Transverse colon (tissue), 4 donors: Measurements from ENCODE around the gene SPTBN4. TPM values are rescaled to one million over a fixed set of nuclear protein-coding genes. Genes with fewer than 3 reads are reported as not detected.

Source experiments
- DNase-seq: peaks from one replicate; pipeline ENCODE4 v3.0.0-alpha.2; 2019
- H3K27ac ChIP-seq, 4 donors: fragments of 200-600 bp; sonication (generic); 2 replicates each; pipeline ENCODE4 v1.5.1; 2016 to 2018; ENCODE audit warnings: inconsistent platforms in 4 of 4
- H3K27me3 ChIP-seq: fragments of 200-600 bp; sonication (generic); 2 replicates; pipeline ENCODE4 v1.5.1; 2017; ENCODE audit warnings: inconsistent platforms
- H3K36me3 ChIP-seq, 4 donors: fragments of 200-600 bp; sonication (generic); 2 replicates each; pipeline ENCODE4 v1.5.1; 2017 to 2019; ENCODE audit warnings: inconsistent platforms in 4 of 4
- H3K4me1 ChIP-seq, 4 donors: fragments of 200-600 bp; sonication (generic); 2 replicates each; pipeline ENCODE4 v1.5.1; 2017 to 2020; ENCODE audit warnings: inconsistent platforms in 4 of 4
- H3K4me3 ChIP-seq, 4 donors: fragments of 200-600 bp; sonication (generic); 1 replicate in 1 of 4; 2 replicates in 3 of 4; pipeline versions ENCODE4 v1.5.1 to v1.6.1; 2017 to 2019; ENCODE audit warnings: inconsistent platforms in 4 of 4
- H3K9me3 ChIP-seq, 2 donors: fragments of 200-600 bp; sonication (generic); 2 replicates each; pipeline ENCODE4 v1.5.1; 2017 to 2019; ENCODE audit warnings: inconsistent platforms in 2 of 2
- EP300 ChIP-seq: sonication (generic); formaldehyde crosslinking; IDR thresholded peaks from one replicate; pipeline ENCODE4 v1.6.1; 2017; ENCODE audit warnings: antibody characterized with exemption, low read depth
- POLR2A ChIP-seq: fragments of 450-650 bp; IDR thresholded peaks from one replicate; pipeline ENCODE4 v1.6.1; 2016; ENCODE audit warnings: antibody characterized with exemption, mild to moderate bottlenecking, moderate library complexity
- POLR2AphosphoS5 ChIP-seq, 3 donors: sonication (generic); formaldehyde crosslinking; IDR thresholded peaks; one replicate each; pipeline ENCODE4 v1.6.1; 2016; ENCODE audit warnings: antibody characterized with exemption in 3 of 3
- WGBS, 2 donors: methylation state at CpG; one replicate each; pipeline ENCODE4 v1.1.5; 2018; ENCODE audit warnings: low coverage in 1 of 2; 5-methylcytosine and 5-hydroxymethylcytosine counted together
- in situ Hi-C, 4 donors: fragments of 200-750 bp; cut with MboI; loops; one replicate each; pipeline versions ENCODE4 v1.15.0 to v1.15.1; 2017; ENCODE audit warnings: low sequenced_read_pairs in 3 of 4, low pct_ligation_motif_present in 1 of 4, low pct_unique_long_range_greater_than_20kb in 1 of 4
- intact Hi-C: fragments of 100-400 bp; cut with DNase I; formaldehyde crosslinking; loops from one replicate; pipeline ENCODE4 v1.15.1; 2023; ENCODE audit warnings: low total_unique reads
- total RNA-seq, 4 donors: library from RNA; depleted of rRNA; stranded (reverse); fragments of >200 nt; gene quantifications; one replicate each; pipeline ENCODE4 v1.1.0, GENCODE V29; 2016
- TF ChIP-seq, protein P1 (sequence below), 5 experiments: fragments of 200-600 bp in 3 of 5; fragments of 450-650 bp in 2 of 5; sonication (generic) in 3 of 5; IDR thresholded peaks; 1 replicate in 2 of 5; 2 replicates in 3 of 5; pipeline ENCODE4 v1.5.1; 2016 to 2017; ENCODE audit warnings: antibody characterized with exemption in 5 of 5, inconsistent platforms in 3 of 5, mild to moderate bottlenecking in 2 of 5, moderate library complexity in 1 of 5

Gene SPTBN4
- total RNA-seq, 4 donors from 2014 or later, result under 0.01 to 1.5 (median 0.99) TPM

DNA sequence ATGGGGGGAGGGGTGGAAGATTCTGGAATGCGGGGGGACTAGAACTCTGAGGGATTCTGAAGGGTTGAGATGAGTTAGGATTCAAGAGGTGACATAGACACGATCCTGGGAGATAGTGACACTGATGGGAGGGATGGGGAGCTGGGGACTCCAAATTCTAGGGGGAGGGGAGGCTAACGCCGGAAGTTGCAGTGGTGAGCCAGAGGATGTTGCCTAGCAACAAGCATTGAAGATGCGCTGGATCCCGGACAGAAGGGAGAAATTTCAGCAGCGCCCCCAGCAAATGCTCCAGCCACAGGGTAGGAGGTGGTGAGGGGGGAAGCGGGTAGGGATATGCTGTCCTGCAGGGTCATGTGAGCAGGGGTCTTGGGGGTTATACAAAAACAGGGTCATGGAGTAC, 127.5 kb downstream of the SPTBN4 start:
- no peaks in the 10 kb centered on the region for H3K36me3 ChIP-seq
- no peak overlapping the region for H3K27ac ChIP-seq
- in situ Hi-C loops, result loop anchor here in 2 of 4 donors (10.0 to 25.0 kb wide), 2 partner anchors 59 to 282 kb away; no protein-coding TSS in a partner anchor
- H3K4me1 ChIP-seq, result peaks cover 4 to 27% (median 17%) of the 10 kb centered on the region in 4 donors
- no peak for DNase-seq
- no peaks in the 10 kb centered on the region for H3K9me3 ChIP-seq
- H3K27me3 ChIP-seq, result peaks cover 35% of the 10 kb centered on the region
- intact Hi-C loops, result no loop called here
- WGBS, 2 donors, result 27 to 33% methylated on average over 2 to 8 of the region's 8 CpGs
- no peak overlapping the region for H3K4me3 ChIP-seq
- TF ChIP-seq, protein P1, sequence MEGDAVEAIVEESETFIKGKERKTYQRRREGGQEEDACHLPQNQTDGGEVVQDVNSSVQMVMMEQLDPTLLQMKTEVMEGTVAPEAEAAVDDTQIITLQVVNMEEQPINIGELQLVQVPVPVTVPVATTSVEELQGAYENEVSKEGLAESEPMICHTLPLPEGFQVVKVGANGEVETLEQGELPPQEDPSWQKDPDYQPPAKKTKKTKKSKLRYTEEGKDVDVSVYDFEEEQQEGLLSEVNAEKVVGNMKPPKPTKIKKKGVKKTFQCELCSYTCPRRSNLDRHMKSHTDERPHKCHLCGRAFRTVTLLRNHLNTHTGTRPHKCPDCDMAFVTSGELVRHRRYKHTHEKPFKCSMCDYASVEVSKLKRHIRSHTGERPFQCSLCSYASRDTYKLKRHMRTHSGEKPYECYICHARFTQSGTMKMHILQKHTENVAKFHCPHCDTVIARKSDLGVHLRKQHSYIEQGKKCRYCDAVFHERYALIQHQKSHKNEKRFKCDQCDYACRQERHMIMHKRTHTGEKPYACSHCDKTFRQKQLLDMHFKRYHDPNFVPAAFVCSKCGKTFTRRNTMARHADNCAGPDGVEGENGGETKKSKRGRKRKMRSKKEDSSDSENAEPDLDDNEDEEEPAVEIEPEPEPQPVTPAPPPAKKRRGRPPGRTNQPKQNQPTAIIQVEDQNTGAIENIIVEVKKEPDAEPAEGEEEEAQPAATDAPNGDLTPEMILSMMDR (IDR thresholded peaks at IDR 0.05), result no peak
- TF ChIP-seq EP300 (no peak), POLR2AphosphoS5 (IDR thresholded peaks at IDR 0.05) (no peak), POLR2A (no peak)

DNA sequence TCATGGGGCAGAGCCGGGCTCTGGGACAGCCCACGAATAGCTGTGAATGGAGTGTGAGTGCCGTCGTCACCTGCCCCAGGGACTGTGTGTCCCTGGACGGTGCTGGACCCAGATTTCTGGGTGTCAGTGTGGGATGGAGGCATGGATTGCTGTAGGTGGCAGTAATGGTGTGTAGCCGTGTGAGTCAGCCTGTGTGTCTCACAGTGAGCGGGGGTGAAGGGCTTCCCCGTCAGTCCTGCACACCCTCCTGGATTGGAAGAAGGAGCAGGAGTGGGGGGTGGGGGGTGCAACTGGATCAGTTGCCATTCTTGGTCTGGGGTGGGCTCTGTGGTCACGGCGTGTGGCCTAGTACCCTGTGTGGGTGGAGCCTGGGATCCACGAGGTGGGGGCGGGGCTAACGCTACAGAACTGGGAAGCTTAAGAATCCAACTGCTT, 127.9 kb downstream of the SPTBN4 start:
- TF ChIP-seq POLR2AphosphoS5 (IDR thresholded peaks at IDR 0.05) (no peak), EP300 (no peak), POLR2A (no peak)
- TF ChIP-seq, protein P1 (IDR thresholded peaks at IDR 0.05), result no peak
- intact Hi-C loops, result no loop called here
- peaks cover 40% of the 10 kb centered on the region for H3K27me3 ChIP-seq
- no peaks in the 10 kb centered on the region for H3K9me3 ChIP-seq
- H3K36me3 ChIP-seq, result no peaks in the 10 kb centered on the region
- WGBS, 2 donors, result 26% methylated on average over 13 of the region's 13 CpGs; no CpG with 5 or more reads in 1 of the 2 donors
- no peak overlapping the region for H3K4me3 ChIP-seq
- H3K4me1 ChIP-seq, result peaks cover 6 to 32% (median 20%) of the 10 kb centered on the region in 4 donors
- DNase-seq, result no peak
- in situ Hi-C loops, result loop anchor here in 2 of 4 donors (10.0 to 25.0 kb wide), 2 partner anchors 60 to 282 kb away; no protein-coding TSS in a partner anchor
- H3K27ac ChIP-seq, result no peak overlapping the region

DNA sequence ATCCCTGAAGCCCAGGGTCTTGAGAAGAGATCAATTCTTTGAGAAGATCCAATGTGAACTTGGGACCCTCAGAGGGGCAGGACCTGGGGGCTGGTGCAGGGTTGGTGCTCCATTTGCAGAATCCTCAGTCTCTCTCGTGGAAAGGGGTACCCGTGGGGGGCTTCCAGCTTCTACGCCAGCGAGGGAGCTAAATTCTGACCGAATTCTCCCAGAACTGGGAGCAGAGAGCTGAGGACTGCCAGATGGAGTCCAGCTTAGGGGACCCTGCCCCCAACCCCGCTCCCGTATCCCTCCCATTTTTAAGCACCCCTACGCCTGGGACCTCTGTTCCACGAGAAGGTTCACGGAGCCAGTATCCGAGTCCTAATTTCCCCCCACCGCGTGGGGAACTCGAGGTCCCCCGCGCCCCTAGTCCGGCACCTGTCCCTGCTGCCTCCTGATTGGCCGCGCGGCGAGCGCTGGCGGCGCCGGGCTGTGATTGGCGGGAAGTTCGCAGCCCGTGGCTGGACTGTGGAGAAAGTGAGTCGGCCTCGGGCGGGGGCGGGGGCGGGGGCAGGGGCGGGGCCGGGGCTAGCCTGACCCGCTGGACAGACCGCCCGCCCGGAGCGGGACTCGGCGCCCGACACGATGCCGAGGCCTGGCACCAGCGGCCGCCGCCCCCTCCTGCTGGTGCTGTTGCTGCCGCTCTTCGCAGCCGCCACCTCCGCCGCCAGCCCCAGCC, 130.0 kb downstream of the SPTBN4 start:
- DNase-seq, result peak; percentile 56

DNA sequence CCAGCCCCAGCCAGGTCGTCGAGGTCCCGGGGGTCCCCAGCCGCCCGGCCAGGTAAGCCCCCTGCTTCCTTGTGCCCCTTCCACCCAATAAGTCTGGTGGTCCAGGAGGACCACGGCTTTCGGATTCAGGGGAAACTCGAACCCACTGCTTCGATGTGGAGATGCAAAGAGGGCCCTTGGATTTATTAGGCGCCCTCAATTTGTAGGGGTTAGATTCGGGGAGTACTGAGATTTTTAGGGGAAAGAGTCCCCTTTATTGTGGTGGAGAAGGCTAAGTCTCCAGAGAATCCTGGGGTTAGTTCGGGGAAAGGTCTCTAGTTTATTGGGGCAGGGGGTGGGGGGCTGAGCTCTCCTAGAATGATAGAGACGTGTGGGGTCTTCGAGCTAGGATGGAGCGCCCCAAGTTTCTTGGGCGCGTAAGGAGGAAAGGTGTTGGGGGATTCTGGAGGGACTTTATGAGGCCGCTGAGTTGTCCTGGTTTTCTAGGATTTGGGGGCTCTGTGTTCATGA, 130.6 kb downstream of the SPTBN4 start:
- 0 to 20% methylated on average over 1 to 13 of the region's 18 CpGs for WGBS, 2 donors
- in situ Hi-C loops, result loop anchor here in 2 of 4 donors (10.0 to 25.0 kb wide), 2 partner anchors 63 to 285 kb away; no protein-coding TSS in a partner anchor

More for the DNA sequence above, 130.0 kb downstream of the SPTBN4 start:
- no peaks in the 10 kb centered on the region for H3K9me3 ChIP-seq
- peaks cover 58% of the 10 kb centered on the region for H3K27me3 ChIP-seq
- H3K4me3 ChIP-seq, result peak overlapping the region in 2 of 4 donors; percentile 15 to 35
- peaks cover 17 to 50% (median 37%) of the 10 kb centered on the region in 4 donors for H3K4me1 ChIP-seq
- 7 to 50% methylated on average over 3 to 46 of the region's 53 CpGs for WGBS, 2 donors
- H3K36me3 ChIP-seq, result no peaks in the 10 kb centered on the region
- in situ Hi-C loops (loop anchor here in 2 of 4 donors (10.0 to 25.0 kb wide), 2 partner anchors 62 to 284 kb away; no protein-coding TSS in a partner anchor), intact Hi-C loops (no loop called here)
- no peak overlapping the region for H3K27ac ChIP-seq
- TF ChIP-seq POLR2AphosphoS5 (IDR thresholded peaks at IDR 0.05) (no peak), EP300 (no peak), POLR2A (no peak)
- TF ChIP-seq, protein P1 (IDR thresholded peaks at IDR 0.05), result no peak

More for the DNA sequence above, 130.6 kb downstream of the SPTBN4 start:
- Histone ChIP-seq H3K9me3 (no peaks in the 10 kb centered on the region), H3K36me3 (no peaks in the 10 kb centered on the region), H3K4me3 (peak overlapping the region in 2 of 4 donors; percentile 15 to 35), H3K27me3 (peaks cover 59% of the 10 kb centered on the region), H3K4me1 (peaks cover 22 to 56% (median 44%) of the 10 kb centered on the region in 4 donors), H3K27ac (no peak overlapping the region)
- TF ChIP-seq EP300 (no peak), POLR2AphosphoS5 (IDR thresholded peaks at IDR 0.05) (no peak), POLR2A (no peak)
- TF ChIP-seq, protein P1 (IDR thresholded peaks at IDR 0.05), result no peak
- intact Hi-C loops, result no loop called here
- DNase-seq, result no peak
